Coronary artery (tissue), 2 donors: ENCODE results near the gene KCNAB1.
"Not testable (repeated sequence)": the region's sequence is repeated elsewhere in the genome, so short reads cannot be mapped to it uniquely, and the experiment has no call there.

ENCODE experiments used
- DNase-seq: peaks from one replicate; pipeline ENCODE4 v3.0.0-alpha.2; 2017; ENCODE audit warnings: low spot score
- H3K27ac ChIP-seq, 2 donors: fragments of 200-600 bp; sonication (generic); one replicate each; pipeline ENCODE4 v1.5.1; 2016 to 2019
- H3K4me3 ChIP-seq: fragments of 200-600 bp; sonication (generic); 2 replicates; pipeline ENCODE4 v1.5.1; 2016; ENCODE audit warnings: mild to moderate bottlenecking, moderate library complexity
- CTCF ChIP-seq: fragments of 200-600 bp; sonication (generic); IDR thresholded peaks from one replicate; pipeline ENCODE4 v1.5.1; 2019; ENCODE audit warnings: antibody characterized with exemption

The KCNAB1 gene

GRCh38 chr3:156215751-156216150 is 95.4 kb downstream of the KCNAB1 start:
- no peak for TF ChIP-seq CTCF
- Histone ChIP-seq H3K4me3 (no peak overlapping the region), H3K27ac (no peak overlapping the region)
- DNase-seq = no peak

GRCh38 chr3:156216216-156216615 is 95.8 kb downstream of the KCNAB1 start:
- H3K27ac ChIP-seq = no peak overlapping the region
- DNase-seq = no peak
- TF ChIP-seq CTCF = no peak
- no peak overlapping the region for H3K4me3 ChIP-seq

- TF ChIP-seq CTCF = no peak
- no peak for DNase-seq
- Histone ChIP-seq H3K27ac (no peak overlapping the region), H3K4me3 (no peak overlapping the region)
Observed at GRCh38 chr3:156216852-156217251, 96.5 kb downstream of the KCNAB1 start.

GRCh38 chr3:156217674-156218352 is 97.4 kb downstream of the KCNAB1 start:
- TF ChIP-seq CTCF = no peak
- Histone ChIP-seq H3K4me3 (no peak overlapping the region), H3K27ac (no peak overlapping the region)
- no peak for DNase-seq

- no peak for TF ChIP-seq CTCF
- DNase-seq = no peak
- H3K4me3 ChIP-seq = no peak overlapping the region
- H3K27ac ChIP-seq = no peak overlapping the region
Observed at GRCh38 chr3:156218353-156218744, 98.0 kb downstream of the KCNAB1 start.

- not testable (repeated sequence) for H3K4me3 ChIP-seq, H3K27ac ChIP-seq, DNase-seq
Observed at GRCh38 chr3:156222381-156222780, 102.0 kb downstream of the KCNAB1 start.

GRCh38 chr3:156224046-156224445 is 103.7 kb downstream of the KCNAB1 start:
- not testable (repeated sequence) for H3K27ac ChIP-seq, H3K4me3 ChIP-seq, DNase-seq

GRCh38 chr3:156226676-156227420 is 106.5 kb downstream of the KCNAB1 start:
- no peak for TF ChIP-seq CTCF
- Histone ChIP-seq H3K4me3 (no peak overlapping the region), H3K27ac (no peak overlapping the region)
- DNase-seq = no peak
